ENCODE results near the gene ITGAE.
"Not testable (repeated sequence)": the region's sequence is repeated elsewhere in the genome, so short reads cannot be mapped to it uniquely, and the experiment has no call there.

ITGAE gene

GRCh38 chr17:3740611-3741073, 60.3 kb downstream of the ITGAE start:
- DNase-seq (ENCODE audit: low read depth) = no peak
- H3K4me3 ChIP-seq (ENCODE audit: low read depth, low read length) = no peak overlapping the region
- TF ChIP-seq, protein P1, sequence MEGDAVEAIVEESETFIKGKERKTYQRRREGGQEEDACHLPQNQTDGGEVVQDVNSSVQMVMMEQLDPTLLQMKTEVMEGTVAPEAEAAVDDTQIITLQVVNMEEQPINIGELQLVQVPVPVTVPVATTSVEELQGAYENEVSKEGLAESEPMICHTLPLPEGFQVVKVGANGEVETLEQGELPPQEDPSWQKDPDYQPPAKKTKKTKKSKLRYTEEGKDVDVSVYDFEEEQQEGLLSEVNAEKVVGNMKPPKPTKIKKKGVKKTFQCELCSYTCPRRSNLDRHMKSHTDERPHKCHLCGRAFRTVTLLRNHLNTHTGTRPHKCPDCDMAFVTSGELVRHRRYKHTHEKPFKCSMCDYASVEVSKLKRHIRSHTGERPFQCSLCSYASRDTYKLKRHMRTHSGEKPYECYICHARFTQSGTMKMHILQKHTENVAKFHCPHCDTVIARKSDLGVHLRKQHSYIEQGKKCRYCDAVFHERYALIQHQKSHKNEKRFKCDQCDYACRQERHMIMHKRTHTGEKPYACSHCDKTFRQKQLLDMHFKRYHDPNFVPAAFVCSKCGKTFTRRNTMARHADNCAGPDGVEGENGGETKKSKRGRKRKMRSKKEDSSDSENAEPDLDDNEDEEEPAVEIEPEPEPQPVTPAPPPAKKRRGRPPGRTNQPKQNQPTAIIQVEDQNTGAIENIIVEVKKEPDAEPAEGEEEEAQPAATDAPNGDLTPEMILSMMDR (conservative IDR thresholded peaks at IDR 0.05; ENCODE audit: low read depth, low read length) = no peak

DNA sequence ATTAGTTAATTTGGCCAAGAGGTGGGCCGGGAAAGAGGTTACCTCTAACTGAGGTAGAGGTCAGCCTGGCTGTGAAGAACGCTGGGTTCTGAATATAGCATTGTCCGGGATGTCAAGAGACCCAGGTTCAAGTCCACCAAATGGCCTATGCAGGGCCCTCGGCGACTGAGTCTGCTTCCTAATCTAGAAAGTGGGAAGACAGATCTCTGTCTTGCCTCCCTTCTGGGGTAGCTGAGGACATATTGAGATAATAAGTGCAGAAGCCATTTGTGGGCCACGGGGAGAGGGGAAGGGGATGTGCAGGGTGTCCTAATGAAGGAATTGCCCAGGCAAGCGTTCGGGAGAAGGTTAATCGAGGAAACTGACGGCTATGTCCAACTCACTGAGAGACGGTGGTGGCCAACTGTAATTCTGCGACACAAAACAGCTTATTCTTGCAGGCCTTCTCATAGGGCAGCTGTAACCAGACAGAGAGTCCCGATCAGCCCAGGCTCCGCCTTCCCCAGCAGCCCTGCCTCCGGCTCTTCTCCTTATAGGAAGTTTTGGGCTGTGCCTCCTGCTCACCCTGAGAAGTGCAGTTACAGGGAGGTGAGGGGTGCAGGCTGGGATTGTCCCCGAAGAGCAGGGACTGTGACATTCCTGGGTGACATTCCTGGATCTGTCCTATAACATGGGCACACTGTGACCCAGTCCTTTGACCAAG, 61.4 kb downstream of the ITGAE start:
- TF ChIP-seq, protein P1 (conservative IDR thresholded peaks at IDR 0.05; ENCODE audit: low read depth, low read length) = no peak
- no peak overlapping the region for H3K4me3 ChIP-seq (ENCODE audit: low read depth, low read length)
- no peak for DNase-seq (ENCODE audit: low read depth)

DNA sequence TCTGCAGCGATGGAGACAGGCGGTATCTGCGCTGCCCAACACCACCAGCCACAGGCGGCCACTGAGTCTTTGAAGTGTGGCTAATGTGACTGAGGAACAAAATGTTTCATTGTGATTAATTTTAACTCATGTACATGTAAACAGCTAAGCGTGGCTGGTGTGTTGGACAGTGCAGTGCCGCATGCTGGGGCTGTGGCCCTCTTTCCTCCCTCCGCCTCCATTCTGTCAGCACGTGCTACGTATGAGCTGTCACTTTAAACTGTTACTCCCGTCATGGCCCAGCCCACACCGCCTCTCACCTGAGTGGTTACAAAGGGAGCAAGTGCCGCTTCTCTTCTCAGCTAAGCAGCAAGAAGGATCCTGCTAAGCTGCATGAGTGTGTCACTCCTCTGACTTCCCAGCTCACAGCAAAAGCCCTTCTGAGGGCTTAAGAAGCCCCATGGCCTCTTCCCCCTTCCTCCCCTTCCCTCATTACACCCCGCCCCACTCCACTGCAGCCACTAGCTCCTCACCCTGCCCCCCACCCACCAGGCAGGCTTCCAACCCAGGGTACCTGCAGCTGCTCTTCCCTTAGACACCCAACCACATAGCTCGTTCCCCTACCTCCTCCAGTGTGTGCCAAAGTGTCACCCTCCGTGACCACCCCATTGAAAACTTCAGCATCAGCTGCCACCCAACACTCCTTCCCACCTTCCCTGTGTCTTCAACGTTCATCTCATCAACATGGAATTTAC, 62.3 kb downstream of the ITGAE start:
- TF ChIP-seq, protein P1 (conservative IDR thresholded peaks at IDR 0.05; ENCODE audit: low read depth, low read length) = no peak
- DNase-seq (ENCODE audit: low read depth) = no peak
- H3K4me3 ChIP-seq (ENCODE audit: low read depth, low read length) = no peak overlapping the region

- no peak for DNase-seq (ENCODE audit: low read depth)
- H3K4me3 ChIP-seq (ENCODE audit: low read depth, low read length) = no peak overlapping the region
- TF ChIP-seq, protein P1 (conservative IDR thresholded peaks at IDR 0.05; ENCODE audit: low read depth, low read length) = no peak
These were observed 65.5 kb downstream of the ITGAE start for GRCh38 chr17:3735515-3735914.

DNA sequence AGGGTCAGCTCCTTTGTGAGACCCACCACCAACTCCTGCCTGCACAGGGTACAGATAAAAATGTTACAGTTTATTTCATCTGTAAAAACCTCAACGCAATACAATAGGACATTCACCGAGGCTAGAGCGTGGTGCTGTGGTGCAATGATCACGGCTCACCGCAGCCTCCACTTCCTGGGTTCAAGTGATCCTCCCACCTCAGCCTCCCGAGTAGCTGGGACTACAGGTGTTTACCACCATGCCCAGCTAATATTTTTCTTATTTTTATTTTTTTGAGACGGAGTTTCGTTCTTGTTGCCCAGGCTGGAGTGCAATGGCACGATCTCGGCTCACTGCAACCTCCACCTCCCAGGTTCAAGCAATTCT, 66.1 kb downstream of the ITGAE start:
- H3K4me3 ChIP-seq (ENCODE audit: low read depth, low read length); DNase-seq (ENCODE audit: low read depth): not testable (repeated sequence)

GRCh38 chr17:3732210-3732621, 68.8 kb downstream of the ITGAE start:
- H3K4me3 ChIP-seq (ENCODE audit: low read depth, low read length) = no peak overlapping the region
- DNase-seq (ENCODE audit: low read depth) = peak; percentile 63
- TF ChIP-seq, protein P1 (conservative IDR thresholded peaks at IDR 0.05; ENCODE audit: low read depth, low read length) = no peak

DNA sequence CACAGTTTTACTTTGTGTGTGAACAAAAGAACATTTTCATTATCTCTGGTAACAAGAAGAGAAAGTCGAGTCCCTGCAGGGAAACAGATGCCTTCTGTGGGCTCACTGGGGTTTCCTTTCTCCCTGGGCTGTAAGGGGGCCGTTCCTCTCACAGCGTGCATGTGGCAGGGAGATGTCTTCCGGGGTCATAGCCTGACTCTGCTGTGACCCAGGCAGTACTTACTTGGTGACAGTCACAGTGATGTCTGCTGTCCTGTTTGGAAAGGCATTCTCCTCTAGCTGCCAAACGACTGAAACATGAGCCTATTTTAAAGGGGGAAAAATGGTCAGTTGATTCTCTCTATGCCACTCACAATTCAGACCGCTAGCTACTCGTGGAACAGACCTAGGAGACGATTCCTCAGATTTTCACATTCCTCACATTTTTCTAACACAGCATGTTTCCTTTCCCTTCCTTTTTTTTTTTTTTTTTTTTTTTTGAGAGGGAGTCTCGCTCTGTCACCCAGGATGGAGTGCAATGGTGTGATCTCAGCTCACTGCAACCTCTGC, 70.0 kb downstream of the ITGAE start:
- TF ChIP-seq, protein P1 (conservative IDR thresholded peaks at IDR 0.05; ENCODE audit: low read depth, low read length) = no peak
- H3K4me3 ChIP-seq (ENCODE audit: low read depth, low read length) = peak overlapping the region; percentile 17
- peak; percentile 80 for DNase-seq (ENCODE audit: low read depth)

All from choroid plexus epithelial cell (primary cell).